AG20443 (cell line): Measurements from ENCODE around the gene CFAP58.
A peak's percentile ranks its signal among the peaks of the same experiment; 100 is the strongest.

Experiments
- DNase-seq: peaks from one replicate; pipeline ENCODE4 v3.0.0; 2012; ENCODE audit warnings: low spot score, mixed read lengths

Gene CFAP58

DNA sequence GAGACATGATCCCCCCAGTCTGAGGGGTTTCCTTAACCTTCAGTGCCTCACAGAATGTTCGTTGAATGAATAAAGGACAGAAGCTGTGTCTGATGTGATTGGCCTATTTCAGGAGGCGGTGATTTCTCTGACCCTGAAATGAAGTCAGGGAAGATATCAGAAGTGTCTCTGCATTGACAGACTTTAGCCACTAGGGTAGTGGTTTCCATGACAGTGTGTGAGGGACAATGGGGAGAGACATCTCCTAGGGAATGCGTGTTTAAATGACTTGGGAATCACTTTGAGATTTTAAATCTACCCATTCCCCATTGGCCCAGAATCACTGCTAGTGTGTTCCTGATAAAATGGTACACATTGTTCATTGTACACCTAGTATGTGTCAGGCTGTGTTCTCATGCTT, 132.0 kb downstream of the CFAP58 start:
- DNase-seq, result no peak

- DNase-seq, result no peak
Measured at GRCh38 chr10:104486803-104487202, 133.2 kb downstream of the CFAP58 start.

- peak; percentile 36 for DNase-seq
Measured at GRCh38 chr10:104487794-104488438, 134.3 kb downstream of the CFAP58 start.

- no peak for DNase-seq
Measured at GRCh38 chr10:104488439-104488832, 134.8 kb downstream of the CFAP58 start.

DNA sequence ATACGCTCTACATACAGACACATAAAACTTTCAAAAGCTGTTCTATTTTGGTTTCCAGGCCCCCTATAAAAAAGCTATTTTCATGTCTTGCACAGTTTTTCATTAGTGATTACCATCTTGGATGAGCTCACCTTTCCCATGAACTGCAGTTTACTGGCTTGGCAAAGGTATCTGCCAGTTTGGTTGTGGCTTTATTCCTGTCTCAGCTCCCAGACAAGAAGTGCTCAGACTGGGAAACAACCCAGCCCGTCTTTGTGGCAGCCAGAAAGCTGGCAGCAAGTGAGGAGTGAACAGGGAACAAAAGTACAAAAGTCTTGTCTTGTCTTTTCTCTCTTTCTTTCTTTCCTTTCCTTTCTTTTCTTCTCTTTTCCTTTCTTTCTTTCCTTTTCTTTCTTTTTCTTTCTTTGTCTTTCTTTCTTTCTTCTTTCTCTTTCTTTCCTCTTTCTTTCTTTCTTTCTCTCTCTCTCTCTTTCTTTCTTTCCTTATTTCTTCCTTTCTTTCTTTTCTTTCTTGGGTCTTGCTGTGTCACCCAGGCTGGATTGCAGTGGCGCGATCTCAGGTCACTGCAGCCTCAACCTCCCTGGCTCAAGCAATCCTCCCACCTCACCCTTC, 138.8 kb downstream of the CFAP58 start:
- DNase-seq, result no peak

DNA sequence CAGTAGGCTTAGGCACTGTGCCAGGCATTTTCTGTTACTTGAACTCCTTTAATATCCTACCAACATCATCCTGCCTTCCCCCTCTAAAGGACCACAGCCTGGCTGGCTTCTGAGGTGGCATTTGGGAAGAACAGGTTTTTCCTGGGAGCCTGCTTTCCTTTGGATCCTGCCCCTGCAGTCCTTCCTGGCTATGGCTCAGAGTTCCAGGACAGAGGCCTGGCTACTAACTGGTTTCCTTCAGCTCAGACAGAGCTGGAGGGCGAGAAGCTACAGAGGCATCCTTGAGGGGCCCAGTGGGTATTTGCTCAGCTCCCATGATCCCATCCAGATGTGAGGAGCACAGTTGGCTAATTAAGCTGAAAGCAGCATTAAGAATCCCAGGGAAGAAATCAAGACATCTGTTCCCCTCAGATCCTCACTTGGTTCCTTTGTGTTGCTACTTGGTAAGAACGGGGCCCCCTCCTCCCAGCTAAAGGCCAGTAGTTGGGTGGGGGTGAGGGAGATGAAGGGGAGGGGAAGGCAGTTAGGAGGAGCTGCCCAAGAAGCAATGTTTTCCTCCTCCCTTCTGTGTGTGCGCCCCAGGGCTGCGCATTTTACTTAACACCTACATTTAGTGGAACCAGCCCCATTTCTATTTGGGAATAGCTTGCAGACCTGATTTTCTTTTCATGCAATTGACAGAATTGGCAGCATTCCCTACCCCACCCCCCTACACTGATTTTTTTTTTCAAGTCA, 144.9 kb downstream of the CFAP58 start:
- DNase-seq, result no peak

DNA sequence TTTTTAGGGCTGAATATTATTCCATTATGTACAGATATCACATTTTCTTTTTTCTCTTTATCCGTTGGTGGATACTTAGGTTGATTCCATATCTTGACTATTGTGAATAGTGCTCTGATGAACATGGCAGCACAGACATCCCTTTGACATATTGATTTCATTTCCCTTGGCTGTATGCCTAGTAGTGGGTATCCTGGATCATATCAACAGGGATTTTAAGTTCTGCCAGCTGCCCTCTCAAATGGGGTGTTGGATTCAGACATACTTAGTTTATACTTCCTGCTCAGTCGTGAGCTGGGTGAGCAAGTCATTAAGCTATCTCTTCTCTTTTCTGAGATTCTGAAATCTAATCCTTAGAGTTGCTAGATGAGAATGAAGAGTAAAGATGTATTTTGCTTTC, 147.8 kb downstream of the CFAP58 start:
- no peak for DNase-seq

- DNase-seq, result no peak
Measured at GRCh38 chr10:104501864-104502579, 148.4 kb downstream of the CFAP58 start.

DNA sequence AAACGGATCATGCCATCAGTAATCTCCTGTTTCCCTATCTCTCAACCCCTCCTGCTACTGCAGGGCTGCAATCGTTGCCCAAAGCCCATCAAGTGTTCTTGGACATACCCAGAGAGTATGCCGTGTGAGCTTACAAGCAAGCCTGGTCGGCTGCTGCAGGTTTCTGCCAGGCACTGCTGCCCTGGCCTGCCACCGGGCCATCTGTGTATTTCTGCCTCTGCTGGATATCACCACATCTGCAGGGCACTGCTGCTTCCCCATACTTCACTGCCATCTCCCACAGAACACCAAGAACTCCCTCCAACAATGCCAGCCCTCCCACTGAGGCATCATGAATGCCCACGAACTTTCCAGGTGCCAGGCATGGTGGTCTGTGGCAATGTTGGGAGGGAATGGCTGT, 149.3 kb downstream of the CFAP58 start:
- DNase-seq, result no peak
